ENCODE measurements around the gene DMTF1.

- TF ChIP-seq, protein P1, sequence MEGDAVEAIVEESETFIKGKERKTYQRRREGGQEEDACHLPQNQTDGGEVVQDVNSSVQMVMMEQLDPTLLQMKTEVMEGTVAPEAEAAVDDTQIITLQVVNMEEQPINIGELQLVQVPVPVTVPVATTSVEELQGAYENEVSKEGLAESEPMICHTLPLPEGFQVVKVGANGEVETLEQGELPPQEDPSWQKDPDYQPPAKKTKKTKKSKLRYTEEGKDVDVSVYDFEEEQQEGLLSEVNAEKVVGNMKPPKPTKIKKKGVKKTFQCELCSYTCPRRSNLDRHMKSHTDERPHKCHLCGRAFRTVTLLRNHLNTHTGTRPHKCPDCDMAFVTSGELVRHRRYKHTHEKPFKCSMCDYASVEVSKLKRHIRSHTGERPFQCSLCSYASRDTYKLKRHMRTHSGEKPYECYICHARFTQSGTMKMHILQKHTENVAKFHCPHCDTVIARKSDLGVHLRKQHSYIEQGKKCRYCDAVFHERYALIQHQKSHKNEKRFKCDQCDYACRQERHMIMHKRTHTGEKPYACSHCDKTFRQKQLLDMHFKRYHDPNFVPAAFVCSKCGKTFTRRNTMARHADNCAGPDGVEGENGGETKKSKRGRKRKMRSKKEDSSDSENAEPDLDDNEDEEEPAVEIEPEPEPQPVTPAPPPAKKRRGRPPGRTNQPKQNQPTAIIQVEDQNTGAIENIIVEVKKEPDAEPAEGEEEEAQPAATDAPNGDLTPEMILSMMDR (IDR thresholded peaks at IDR 0.05) = no peak
- TF ChIP-seq POLR2AphosphoS5 (IDR thresholded peaks at IDR 0.05) = no peak
Measured at GRCh38 chr7:87144173-87144657, 8.0 kb upstream of the DMTF1 start.
